MM.1S (cell line): ENCODE measurements around the gene GAK.

Experiments used
- EZH2 ChIP-seq: fragments of 300-600 bp; sonication (generic); optimal IDR thresholded peaks from 2 replicates; pipeline ENCODE3; 2017; ENCODE audit warnings: low read depth, mild to moderate bottlenecking, antibody characterized with exemption, low read length, mixed read lengths
- TF ChIP-seq, protein P1 (sequence below): fragments of 300-600 bp; sonication (generic); IDR thresholded peaks from 2 replicates; pipeline ENCODE4 v1.5.1; 2016; ENCODE audit warnings: antibody characterized with exemption, low read length, mixed read lengths

DNA sequence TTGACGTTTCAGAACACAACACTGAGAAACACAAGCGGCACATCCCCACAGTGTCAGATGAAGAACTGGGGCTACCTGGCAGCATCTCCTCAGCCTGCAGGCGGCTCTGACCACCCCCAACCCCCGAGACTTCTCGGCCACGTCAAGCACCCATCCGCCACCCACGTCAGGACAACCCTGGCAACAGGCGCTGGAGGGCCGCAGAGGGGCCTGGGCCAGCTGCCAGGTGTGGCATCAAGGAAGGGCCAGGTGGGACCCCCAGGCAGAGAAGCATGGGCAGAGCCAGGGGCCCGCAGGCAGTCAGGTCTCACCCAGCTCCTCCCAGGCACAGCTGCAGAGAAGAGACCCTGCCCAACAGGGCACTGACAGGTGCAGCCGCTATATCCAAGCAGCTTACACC is 22.3 kb downstream of the GAK start:
- TF ChIP-seq, protein P1, sequence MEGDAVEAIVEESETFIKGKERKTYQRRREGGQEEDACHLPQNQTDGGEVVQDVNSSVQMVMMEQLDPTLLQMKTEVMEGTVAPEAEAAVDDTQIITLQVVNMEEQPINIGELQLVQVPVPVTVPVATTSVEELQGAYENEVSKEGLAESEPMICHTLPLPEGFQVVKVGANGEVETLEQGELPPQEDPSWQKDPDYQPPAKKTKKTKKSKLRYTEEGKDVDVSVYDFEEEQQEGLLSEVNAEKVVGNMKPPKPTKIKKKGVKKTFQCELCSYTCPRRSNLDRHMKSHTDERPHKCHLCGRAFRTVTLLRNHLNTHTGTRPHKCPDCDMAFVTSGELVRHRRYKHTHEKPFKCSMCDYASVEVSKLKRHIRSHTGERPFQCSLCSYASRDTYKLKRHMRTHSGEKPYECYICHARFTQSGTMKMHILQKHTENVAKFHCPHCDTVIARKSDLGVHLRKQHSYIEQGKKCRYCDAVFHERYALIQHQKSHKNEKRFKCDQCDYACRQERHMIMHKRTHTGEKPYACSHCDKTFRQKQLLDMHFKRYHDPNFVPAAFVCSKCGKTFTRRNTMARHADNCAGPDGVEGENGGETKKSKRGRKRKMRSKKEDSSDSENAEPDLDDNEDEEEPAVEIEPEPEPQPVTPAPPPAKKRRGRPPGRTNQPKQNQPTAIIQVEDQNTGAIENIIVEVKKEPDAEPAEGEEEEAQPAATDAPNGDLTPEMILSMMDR = no peak
- no peak for TF ChIP-seq EZH2
